K562 (cell line): ENCODE results near the gene RAD51D. TPM values are rescaled to one million over a fixed set of nuclear protein-coding genes. Genes with fewer than 3 reads are reported as not detected.

Source experiments
- ETV6 ChIP-seq, 3 experiments: fragments of 150-350 bp in 1 of 3; sonication (generic) in 1 of 3; formaldehyde crosslinking in 1 of 3; IDR thresholded peaks; 2 replicates each; pipeline versions ENCODE4 v1.6.1 to v1.8.0; 2014 to 2022; ENCODE audit warnings: borderline replicate concordance in 2 of 3, low read depth in 2 of 3, antibody characterized with exemption in 1 of 3, low read length in 1 of 3, mild to moderate bottlenecking in 1 of 3, missing genetic modification reagents in 1 of 3
- FOXP1 ChIP-seq: sonication (generic); formaldehyde crosslinking; IDR thresholded peaks from 2 replicates; pipeline ENCODE4 v1.8.0; 2022; ENCODE audit warnings: mild to moderate bottlenecking, missing genetic modification reagents
- SMAD4 ChIP-seq: fragments of 250-450 bp; sonication (Bioruptor Pico); conservative IDR thresholded peaks from 2 replicates; pipeline ENCODE4 v1.8.0; 2021; ENCODE audit warnings: inconsistent platforms, mild to moderate bottlenecking, moderate library complexity
- TEAD2 ChIP-seq: fragments of 450-650 bp; IDR thresholded peaks from 2 replicates; pipeline ENCODE4 v1.6.1; 2016; ENCODE audit warnings: missing genetic modification characterization, control low read depth, missing compliant biosample characterization
- ZBTB17 ChIP-seq: fragments of 450-650 bp; formaldehyde crosslinking; IDR thresholded peaks from 2 replicates; pipeline ENCODE4 v1.4.0; 2020; ENCODE audit warnings: mild to moderate bottlenecking
- ZNF232 ChIP-seq: sonication (generic); formaldehyde crosslinking; IDR thresholded peaks from 2 replicates; pipeline ENCODE4 v1.8.0; 2022; ENCODE audit warnings: mild to moderate bottlenecking, missing genetic modification reagents
- ZNF76 ChIP-seq: fragments of 250-450 bp; sonication (Bioruptor Pico); IDR thresholded peaks from 2 replicates; pipeline ENCODE4 v1.4.0; 2020; ENCODE audit warnings: mild to moderate bottlenecking, moderate library complexity, borderline replicate concordance
- polyA plus RNA-seq, 8 experiments: library from polyadenylated mRNA; depleted of rRNA in 4 of 8; stranded (reverse) in 5 of 8; unstranded in 3 of 8; fragments of >200 nt; fragmentation: Nextera tagmentation in 2 of 8; fragmentation: Illumina TruSeq in 1 of 8; extraction: Ambion mirVana in 2 of 8; extraction: Trizol in 1 of 8; gene quantifications; 2 replicates each; pipeline versions ENCODE4 v1.2.1 to v1.2.3, GENCODE V29; 2011 to 2014; ENCODE audit warnings: inconsistent platforms in 1 of 8, missing spikeins in 1 of 8
- total RNA-seq, 7 experiments: library from RNA; depleted of rRNA in 6 of 7; stranded (reverse); fragments of >200 nt in 6 of 7; fragmentation: Illumina TruSeq in 2 of 7; extraction: Trizol in 2 of 7; gene quantifications; 2 replicates each; pipeline versions ENCODE4 v1.2.1 to v1.2.3, GENCODE V29; 2011 to 2021; ENCODE audit warnings: low replicate concordance in 1 of 7
- TF ChIP-seq, protein P1 (sequence below): fragments of 250-450 bp; sonication (Bioruptor Pico); IDR thresholded peaks from 2 replicates; pipeline ENCODE4 v1.5.0; 2021; ENCODE audit warnings: mild to moderate bottlenecking, borderline replicate concordance
- TF ChIP-seq, protein P2 (sequence below): fragments of 450-650 bp; IDR thresholded peaks from one replicate; pipeline ENCODE4 v1.6.1; 2018; ENCODE audit warnings: mild to moderate bottlenecking, moderate library complexity; ENCODE audit not compliant: partially characterized antibody
- TF ChIP-seq, protein P3 (sequence below): fragments of 200-400 bp; formaldehyde crosslinking; IDR thresholded peaks from 2 replicates; pipeline ENCODE4 v1.6.1; 2017; ENCODE audit warnings: mild to moderate bottlenecking, low read depth, low read length, moderate library complexity

The RAD51D gene
- total and polyA plus RNA-seq, 9 of the 15 experiments (the other 6 are each of a cell fraction or from before 2014, with no cell fraction given): 2.2 to 16.9 (median 8.7) TPM

DNA sequence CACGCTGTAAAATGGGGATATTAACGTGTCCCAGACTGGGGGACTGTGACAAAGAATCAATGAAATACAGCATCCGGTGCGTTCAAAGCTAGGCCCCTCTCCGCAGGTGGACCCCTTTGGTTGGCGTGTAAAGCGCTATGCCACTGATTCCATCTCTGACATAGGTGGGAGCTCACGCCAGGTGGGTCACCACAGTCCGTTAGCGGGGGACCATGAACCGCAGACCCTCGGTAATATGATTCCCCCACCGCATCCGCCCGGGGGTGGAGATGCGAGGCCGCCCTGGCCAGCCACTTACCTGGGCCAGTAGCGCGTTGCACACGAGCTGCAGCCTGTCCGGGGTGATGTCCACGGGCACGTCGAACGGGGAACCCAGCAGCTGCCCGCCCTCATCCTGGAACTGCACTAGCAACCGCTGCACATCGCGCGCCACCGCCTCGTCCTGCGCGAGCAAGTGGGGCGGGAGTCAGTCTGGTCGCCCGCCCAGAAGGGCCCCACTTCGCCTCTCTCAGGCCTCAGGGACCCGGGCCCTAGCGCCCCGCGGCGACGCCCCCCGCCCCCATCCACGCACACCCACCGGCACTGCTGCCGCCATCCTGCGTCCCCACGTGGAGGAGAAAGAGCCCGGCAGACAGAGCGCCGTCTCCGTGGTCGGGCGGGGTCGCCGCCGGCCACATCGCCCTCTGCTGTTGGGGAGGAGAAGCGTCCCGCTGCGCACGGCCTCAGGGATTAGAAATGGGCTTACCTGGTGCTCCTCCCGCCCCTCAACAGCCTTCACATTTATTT is 22.2 kb upstream of the RAD51D start, which contains the start of gene NLE1 (continued):
- TF ChIP-seq ZBTB17 (CRISPR knock-in tag) (no peak), ETV6 (IDR thresholded peaks at IDR 0.05; ENCODE audit: borderline replicate concordance in 1 of 2, low read depth in 2 of 2, low read length in 1 of 2) (no peak), ETV6 (CRISPR knock-in tag; IDR thresholded peaks at IDR 0.05; ENCODE audit: borderline replicate concordance) (no peak), ZNF76 (no peak; the same call in 1 of the 2 replicates), FOXP1 (CRISPR knock-in tag) (no peak; the same call in 1 of the 2 replicates), SMAD4 (peak; percentile 83), TEAD2 (tag) (no peak), ZNF232 (CRISPR knock-in tag) (no peak)
- TF ChIP-seq, protein P1, sequence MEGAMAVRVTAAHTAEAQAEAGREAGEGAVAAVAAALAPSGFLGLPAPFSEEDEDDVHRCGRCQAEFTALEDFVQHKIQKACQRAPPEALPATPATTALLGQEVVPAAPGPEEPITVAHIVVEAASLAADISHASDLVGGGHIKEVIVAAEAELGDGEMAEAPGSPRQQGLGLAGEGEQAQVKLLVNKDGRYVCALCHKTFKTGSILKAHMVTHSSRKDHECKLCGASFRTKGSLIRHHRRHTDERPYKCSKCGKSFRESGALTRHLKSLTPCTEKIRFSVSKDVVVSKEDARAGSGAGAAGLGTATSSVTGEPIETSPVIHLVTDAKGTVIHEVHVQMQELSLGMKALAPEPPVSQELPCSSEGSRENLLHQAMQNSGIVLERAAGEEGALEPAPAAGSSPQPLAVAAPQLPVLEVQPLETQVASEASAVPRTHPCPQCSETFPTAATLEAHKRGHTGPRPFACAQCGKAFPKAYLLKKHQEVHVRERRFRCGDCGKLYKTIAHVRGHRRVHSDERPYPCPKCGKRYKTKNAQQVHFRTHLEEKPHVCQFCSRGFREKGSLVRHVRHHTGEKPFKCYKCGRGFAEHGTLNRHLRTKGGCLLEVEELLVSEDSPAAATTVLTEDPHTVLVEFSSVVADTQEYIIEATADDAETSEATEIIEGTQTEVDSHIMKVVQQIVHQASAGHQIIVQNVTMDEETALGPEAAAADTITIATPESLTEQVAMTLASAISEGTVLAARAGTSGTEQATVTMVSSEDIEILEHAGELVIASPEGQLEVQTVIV (CRISPR knock-in tag): no peak
- TF ChIP-seq, protein P2, sequence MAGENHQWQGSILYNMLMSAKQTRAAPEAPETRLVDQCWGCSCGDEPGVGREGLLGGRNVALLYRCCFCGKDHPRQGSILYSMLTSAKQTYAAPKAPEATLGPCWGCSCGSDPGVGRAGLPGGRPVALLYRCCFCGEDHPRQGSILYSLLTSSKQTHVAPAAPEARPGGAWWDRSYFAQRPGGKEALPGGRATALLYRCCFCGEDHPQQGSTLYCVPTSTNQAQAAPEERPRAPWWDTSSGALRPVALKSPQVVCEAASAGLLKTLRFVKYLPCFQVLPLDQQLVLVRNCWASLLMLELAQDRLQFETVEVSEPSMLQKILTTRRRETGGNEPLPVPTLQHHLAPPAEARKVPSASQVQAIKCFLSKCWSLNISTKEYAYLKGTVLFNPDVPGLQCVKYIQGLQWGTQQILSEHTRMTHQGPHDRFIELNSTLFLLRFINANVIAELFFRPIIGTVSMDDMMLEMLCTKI: no peak
- TF ChIP-seq, protein P3, sequence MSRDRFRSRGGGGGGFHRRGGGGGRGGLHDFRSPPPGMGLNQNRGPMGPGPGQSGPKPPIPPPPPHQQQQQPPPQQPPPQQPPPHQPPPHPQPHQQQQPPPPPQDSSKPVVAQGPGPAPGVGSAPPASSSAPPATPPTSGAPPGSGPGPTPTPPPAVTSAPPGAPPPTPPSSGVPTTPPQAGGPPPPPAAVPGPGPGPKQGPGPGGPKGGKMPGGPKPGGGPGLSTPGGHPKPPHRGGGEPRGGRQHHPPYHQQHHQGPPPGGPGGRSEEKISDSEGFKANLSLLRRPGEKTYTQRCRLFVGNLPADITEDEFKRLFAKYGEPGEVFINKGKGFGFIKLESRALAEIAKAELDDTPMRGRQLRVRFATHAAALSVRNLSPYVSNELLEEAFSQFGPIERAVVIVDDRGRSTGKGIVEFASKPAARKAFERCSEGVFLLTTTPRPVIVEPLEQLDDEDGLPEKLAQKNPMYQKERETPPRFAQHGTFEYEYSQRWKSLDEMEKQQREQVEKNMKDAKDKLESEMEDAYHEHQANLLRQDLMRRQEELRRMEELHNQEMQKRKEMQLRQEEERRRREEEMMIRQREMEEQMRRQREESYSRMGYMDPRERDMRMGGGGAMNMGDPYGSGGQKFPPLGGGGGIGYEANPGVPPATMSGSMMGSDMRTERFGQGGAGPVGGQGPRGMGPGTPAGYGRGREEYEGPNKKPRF: no peak
